Inflammatory macrophage (primary cell): ENCODE data around the gene TMEM134.
A peak's percentile ranks its signal among the peaks of the same experiment; 100 is the strongest.

ENCODE experiments used
- DNase-seq, 2 donors: peaks; one replicate each; pipeline ENCODE4 v3.0.0-alpha.2; 2020 to 2022

The TMEM134 gene

DNA sequence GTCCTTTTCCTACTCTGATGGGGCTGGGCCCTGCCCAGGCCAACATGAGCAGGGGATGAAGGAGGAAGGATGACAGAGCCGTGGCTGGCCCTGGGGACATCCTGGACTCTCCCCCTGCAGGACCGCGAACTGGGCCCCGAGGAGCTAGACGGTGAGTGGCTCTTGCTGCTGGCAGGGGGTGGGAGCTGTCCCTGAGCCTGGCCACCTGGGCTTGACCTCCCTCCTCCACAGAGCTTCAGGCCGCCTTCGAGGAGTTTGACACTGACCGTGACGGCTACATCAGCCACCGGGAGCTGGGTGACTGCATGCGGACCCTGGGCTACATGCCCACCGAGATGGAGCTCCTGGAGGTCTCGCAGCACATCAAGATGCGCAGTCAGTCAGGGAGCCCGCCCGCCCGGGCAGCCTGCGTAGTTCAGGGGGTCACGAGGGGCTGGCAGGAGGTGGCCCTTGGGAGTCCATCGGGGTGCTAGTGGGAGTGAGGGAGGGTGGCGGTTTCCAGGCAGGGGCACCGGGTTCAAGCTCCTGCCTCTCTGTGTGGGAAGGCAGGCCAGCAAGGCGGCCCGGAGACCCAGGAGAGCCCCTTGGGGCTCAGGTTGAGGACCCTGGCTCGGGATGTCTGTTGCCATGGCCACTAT, 12.9 kb downstream of the TMEM134 start:
- DNase-seq = no peak

- DNase-seq = no peak
Observed at GRCh38 chr11:67455054-67455453, 14.0 kb downstream of the TMEM134 start, which contains the start of gene CABP4. Gene CABP4, plus strand, starts transcription at chr11:67455354. Its CDS starts 70 bp downstream, at chr11:67455424.

DNA sequence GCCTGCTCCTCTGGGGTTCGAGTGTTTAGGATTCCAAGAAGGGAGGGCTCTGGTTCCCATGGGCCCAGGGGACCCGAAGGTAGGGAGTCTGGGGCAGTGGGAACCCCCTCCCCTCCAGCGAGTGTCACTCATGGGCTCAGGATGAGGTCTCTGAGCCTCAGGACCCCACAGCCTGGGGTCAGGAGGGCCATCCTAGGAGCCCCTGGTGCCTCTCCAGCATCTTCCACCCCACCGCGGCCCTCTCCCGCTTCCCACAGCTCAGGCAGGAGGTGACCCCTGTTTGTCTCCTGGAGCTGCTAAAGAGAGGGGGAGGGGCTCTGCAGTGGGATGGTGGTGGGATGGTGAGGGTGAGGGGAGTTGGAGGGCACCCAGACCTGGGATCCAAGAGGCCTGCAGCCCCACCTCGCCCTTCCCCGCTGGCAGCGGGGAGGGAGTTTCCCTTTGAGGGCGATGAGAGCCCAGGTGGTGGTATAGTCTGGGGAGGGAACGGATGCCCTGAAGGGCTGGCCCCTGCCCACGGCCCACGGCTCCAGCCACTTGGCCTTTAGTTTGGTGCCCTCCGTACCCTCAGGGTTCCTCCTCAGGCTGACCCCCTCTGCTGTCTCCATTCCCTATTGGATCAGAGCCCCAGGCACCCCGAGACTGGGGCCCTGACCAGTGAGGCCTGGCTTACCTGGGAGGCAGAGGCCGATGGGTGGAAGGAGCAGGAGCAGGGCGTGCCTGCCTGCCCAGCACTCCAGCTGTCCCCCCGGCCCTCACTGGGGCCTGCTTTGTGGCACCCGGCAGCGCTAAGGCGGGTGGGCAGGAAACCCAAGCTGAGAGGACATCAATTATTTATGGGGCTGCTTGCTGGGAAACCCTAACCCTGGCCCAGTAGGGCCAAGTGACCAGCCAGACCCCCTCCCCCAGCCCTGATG, 15.0 kb downstream of the TMEM134 start:
- no peak for DNase-seq

- DNase-seq = peak in 1 of 2 donors; percentile 30
Observed at GRCh38 chr11:67452141-67452952, 16.7 kb downstream of the TMEM134 start, which contains the start of gene GPR152. Gene GPR152, minus strand, starts transcription at chr11:67452729. Its CDS starts 5 bp downstream, at chr11:67452724.

DNA sequence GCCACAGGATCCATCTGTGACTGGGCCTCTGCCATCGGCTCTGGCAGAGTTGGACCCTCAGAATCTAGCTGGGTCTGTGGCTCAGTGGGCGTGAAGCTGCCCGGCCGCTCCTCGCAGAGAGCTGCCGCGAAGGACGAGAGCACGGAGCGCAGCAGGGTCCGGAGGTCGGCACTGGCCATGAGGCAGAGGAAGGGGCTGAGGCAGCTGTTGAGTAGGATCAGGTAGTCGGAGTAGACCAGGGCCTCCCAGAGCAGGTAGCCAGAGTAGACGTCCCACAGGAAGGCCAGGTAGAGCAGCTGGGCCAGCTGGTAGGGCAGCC, 17.4 kb downstream of the TMEM134 start:
- no peak for DNase-seq

GRCh38 chr11:67450796-67451657, 18.0 kb downstream of the TMEM134 start:
- DNase-seq = no peak

DNA sequence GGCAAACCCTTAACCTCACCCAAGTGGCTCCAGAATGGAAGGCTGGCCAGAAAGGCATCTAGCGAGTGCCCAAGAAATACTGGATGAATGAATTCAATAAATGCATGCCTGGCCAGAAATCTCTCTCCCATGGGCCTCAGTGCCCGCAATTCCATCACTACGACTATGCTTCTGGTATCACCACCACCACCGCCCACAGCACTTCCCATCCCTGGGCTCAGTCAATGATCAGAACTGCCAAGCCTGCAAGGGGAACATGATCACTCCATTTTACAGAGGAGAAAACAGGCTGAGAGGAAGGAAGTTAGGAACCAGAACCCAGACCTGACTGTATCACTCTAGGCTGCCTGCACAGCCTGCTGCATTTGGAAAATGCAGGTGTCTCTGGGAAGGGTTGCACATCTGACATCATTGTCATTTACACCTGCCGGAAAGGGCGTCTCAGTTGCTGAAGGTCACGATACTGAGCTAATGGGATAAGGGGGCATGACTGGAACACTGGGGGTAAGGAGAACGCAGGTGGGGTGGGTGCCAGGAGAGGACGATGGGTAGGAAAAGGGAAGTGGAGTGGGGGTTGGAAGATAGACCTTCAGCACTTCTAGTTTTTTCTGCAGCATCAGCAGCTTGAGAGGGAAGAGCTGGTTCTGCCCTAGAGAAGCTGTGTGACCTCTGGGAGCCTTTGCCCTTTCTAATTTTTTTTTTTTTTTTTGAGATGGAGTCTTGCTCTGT, 19.8 kb downstream of the TMEM134 start:
- peak; percentile 74 to 82 for DNase-seq

- DNase-seq = no peak
Observed at GRCh38 chr11:67448220-67448609, 20.8 kb downstream of the TMEM134 start.

DNA sequence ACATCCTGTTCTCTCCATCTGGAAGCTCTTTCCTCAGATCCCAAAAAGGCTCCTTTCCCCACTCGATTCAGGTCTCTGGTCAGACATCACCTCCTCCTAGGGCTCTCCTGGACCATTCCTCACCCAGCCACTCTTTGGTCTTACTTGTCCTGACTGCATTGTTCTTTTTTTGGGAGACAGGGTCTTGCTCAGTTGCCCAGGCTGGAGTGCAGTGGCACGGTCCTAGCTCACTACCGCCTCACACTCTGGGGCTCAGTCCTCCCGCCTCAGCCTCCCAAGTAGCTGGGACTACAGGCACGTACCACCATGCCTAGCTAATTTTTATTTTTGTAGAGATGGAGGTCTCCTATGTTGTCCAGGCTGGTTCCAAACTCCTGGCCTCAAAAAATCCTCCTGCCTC, 23.5 kb downstream of the TMEM134 start:
- DNase-seq = no peak

GRCh38 chr11:67442504-67443404, 26.3 kb downstream of the TMEM134 start:
- no peak for DNase-seq

DNA sequence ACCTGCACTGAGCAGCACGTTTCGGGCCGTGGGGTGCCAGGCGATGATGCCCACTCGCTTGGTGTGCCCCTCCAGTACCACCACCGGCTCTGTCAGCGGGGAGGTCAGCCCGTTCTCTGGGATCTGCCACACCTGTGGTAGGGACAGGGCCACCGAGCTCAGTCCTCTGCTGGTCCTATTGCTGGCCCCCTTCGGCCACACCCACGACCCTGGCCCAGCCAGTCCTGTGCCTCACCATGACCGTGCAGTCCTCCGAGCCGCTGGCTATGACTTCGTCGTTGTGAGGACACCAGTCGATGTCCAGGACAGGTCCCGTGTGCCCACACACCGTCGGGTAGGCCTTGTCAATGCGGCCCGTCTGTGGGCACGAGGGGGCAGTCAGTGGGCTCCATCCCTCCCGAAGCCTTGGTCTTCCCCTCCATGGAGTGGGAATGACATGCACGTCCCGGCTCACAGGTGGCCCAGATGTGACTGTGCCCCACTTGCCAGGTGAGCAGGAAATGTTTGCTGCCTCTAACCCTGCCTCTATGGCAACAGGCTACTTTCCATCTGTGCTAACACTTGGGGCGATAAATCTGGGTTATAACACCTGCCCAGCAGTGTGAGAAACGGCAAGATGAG, 27.2 kb downstream of the TMEM134 start:
- DNase-seq = no peak

DNA sequence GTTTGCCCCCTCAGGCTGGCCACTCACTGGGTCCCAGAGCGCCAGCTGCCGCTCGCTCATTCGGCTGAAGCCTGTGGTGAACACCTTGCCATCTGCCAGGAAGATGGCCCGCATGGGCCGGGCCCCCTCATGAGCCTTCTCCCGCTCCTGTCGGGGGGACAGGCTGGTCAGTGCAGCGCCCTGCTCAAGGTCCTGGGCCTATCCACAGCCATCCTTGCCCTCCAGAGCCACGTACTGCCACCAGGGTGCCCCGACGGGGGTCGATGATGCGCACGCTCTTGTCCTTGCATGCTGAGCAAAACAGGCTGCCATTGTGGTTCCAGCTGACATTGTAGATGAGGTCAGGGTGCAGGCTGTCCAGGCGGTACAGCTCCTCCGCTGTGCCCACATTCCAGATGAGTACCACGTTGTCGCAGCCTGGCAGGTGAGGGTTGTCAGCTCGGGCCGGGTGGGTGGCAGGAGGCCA, 27.9 kb downstream of the TMEM134 start:
- no peak for DNase-seq

DNA sequence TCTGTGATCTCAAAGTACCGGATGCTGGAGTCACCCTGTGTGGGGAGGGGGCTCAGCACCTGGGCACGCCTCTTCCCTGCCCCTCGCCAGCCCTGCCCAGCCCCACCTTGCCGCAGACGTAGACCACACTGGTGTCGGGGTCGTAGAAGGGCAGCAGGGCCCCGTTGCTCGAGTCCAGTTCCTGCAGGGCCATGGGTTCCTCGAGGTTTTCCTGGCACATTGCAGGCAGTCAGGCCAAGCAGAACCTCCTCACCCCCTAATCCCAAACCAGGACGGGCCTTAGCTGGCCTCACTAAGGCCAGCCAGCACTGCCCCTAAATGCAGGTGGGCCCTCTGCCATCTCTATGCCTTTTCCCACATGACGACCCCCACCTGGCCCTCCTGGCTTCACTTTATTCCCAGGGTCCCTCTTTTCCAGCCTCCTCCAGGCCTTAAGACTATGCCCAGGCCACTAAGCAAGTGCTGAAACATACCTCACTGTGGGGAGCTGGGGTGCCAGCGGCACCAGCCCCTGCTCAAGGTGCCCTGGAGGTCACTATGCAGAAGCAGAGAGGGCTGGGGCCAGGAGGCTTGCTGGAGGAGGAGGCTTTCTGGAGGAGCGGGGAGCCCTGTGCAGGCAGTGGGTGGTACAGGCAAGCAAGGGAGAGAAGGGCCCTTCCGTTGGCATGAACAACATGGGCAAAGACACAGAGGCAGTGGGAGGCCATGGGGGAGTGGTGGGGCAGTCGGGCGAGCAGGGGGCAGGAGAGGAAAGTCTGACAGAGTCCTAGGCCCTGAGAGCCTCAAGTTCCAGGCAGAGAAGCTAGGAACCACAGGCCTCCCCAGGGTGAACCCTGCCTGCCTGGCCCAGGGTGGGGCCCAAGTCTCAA, 28.6 kb downstream of the TMEM134 start:
- DNase-seq = no peak

- peak; percentile 55 to 69 for DNase-seq
Observed at GRCh38 chr11:67439321-67440228, 29.5 kb downstream of the TMEM134 start.

GRCh38 chr11:67438158-67438902, 30.7 kb downstream of the TMEM134 start:
- DNase-seq = no peak

- DNase-seq = no peak
Observed at GRCh38 chr11:67437809-67438157, 31.3 kb downstream of the TMEM134 start.
